HCT116 (cell line): ENCODE measurements around the gene DEPDC1B. TPM values are rescaled to one million over a fixed set of nuclear protein-coding genes. Genes with fewer than 3 reads are reported as not detected.

Experiments used
- ATAC-seq: fragments of 200-7000 bp; cut with Tn5 transposase; 2 replicates; pipeline ENCODE4 v1.9.1; 2020; ENCODE audit warnings: mild to moderate bottlenecking, moderate library complexity
- BruUV-seq: library from RNA; stranded (reverse); fragments of 400-500 nt; replicated peaks from 2 replicates; lab custom pipeline; 2021; lab: Mats Ljungman, UMichigan
- CTCF ChIA-PET: fragments of 300-600 bp; sonication (Branson Sonifier 250); formaldehyde crosslinking; loops from one replicate; lab custom pipeline; 2021; ENCODE audit warnings: antibody characterized with exemption; lab: Charles Lee
- POLR2A ChIA-PET: fragments of 300-600, 350-600 bp; sonication (Branson Sonifier 250); formaldehyde crosslinking; loops from one replicate; lab custom pipeline; 2021; ENCODE audit warnings: antibody characterized with exemption; lab: Charles Lee
- RAD21 ChIA-PET, 2 experiments: fragments of 300-600 bp; sonication (Branson Sonifier 250); formaldehyde crosslinking; loops; one replicate each; lab custom pipeline; 2023; ENCODE audit warnings: low total read pairs in 2 of 2; ENCODE audit not compliant: uncharacterized antibody in 2 of 2, unreplicated experiment in 2 of 2, low non-redundant PET in 1 of 2; lab: Charles Lee
- DNase-seq: peaks from one replicate; pipeline ENCODE4 v3.0.0-alpha.2; 2010; ENCODE audit warnings: low read depth, low spot score
- H2AFZ ChIP-seq: fragments of 200-600 bp; shearing (Covaris generic), sonication (generic); 2 replicates; pipeline ENCODE4 v1.6.1; 2017; ENCODE audit warnings: low read depth, mixed run types, mixed read lengths, antibody characterized with exemption, low read length; ENCODE audit not compliant: poor library complexity, severe bottlenecking
- H3K27ac ChIP-seq: 2 replicates; pipeline ENCODE4 v1.5.1; 2012; ENCODE audit warnings: low read depth, low read length
- H3K27me3 ChIP-seq: fragments of 200-600 bp; sonication (generic); 2 replicates; pipeline ENCODE4 v1.6.1; 2016; ENCODE audit warnings: mixed run types, low read length, mixed read lengths; ENCODE audit not compliant: insufficient read depth
- H3K36me3 ChIP-seq, 2 experiments: fragments of 200-500 bp in 1 of 2; fragments of 200-600 bp in 1 of 2; sonication (Bioruptor generic) in 1 of 2; sonication (generic) in 1 of 2; 2 replicates each; pipeline versions ENCODE4 v1.5.1 to v1.6.1; 2014 to 2016; ENCODE audit warnings: low read length in 2 of 2, inconsistent platforms in 1 of 2, mixed read lengths in 1 of 2, mixed run types in 1 of 2; ENCODE audit not compliant: insufficient read depth in 2 of 2, control insufficient read depth in 1 of 2
- H3K4me1 ChIP-seq, 2 experiments: fragments of 200-600 bp in 1 of 2; sonication (generic) in 1 of 2; 2 replicates each; pipeline versions ENCODE4 v1.5.1 to v1.6.1; 2012 to 2017; ENCODE audit warnings: low read length in 2 of 2, inconsistent platforms in 1 of 2, mild to moderate bottlenecking in 1 of 2, mixed read lengths in 1 of 2, mixed run types in 1 of 2, moderate library complexity in 1 of 2; ENCODE audit not compliant: insufficient read depth in 2 of 2, control insufficient read depth in 1 of 2
- H3K4me2 ChIP-seq: fragments of 200-600 bp; sonication (generic); 2 replicates; pipeline ENCODE4 v1.6.1; 2017; ENCODE audit warnings: mixed run types, low read length, mixed read lengths
- H3K4me3 ChIP-seq, 2 experiments: fragments of 200-600 bp in 1 of 2; sonication (generic) in 1 of 2; replicated peaks in 1 of 2; 2 replicates each; pipeline ENCODE4 v1.5.1; 2011 to 2016; ENCODE audit warnings: low read length in 2 of 2, control low read depth in 1 of 2, low read depth in 1 of 2, mild to moderate bottlenecking in 1 of 2, mixed read lengths in 1 of 2, mixed run types in 1 of 2
- H3K79me2 ChIP-seq: fragments of 200-600 bp; sonication (generic); 2 replicates; pipeline ENCODE4 v1.6.1; 2017; ENCODE audit warnings: mild to moderate bottlenecking, mixed run types, low read length, moderate library complexity, mixed read lengths; ENCODE audit not compliant: insufficient read depth
- H3K9ac ChIP-seq: fragments of 200-600 bp; sonication (generic); 2 replicates; pipeline ENCODE4 v1.6.1; 2016; ENCODE audit warnings: low read length, mixed read lengths
- H3K9me2 ChIP-seq: fragments of 200-600 bp; sonication (generic), shearing (Covaris generic); 2 replicates; pipeline ENCODE4 v1.6.1; 2017; ENCODE audit warnings: mixed run types, mild to moderate bottlenecking, moderate library complexity; ENCODE audit not compliant: insufficient read depth
- H3K9me3 ChIP-seq, 2 experiments: fragments of 200-500 bp in 1 of 2; fragments of 200-600 bp in 1 of 2; sonication (Bioruptor generic) in 1 of 2; sonication (generic) in 1 of 2; 2 replicates each; pipeline ENCODE4 v1.6.1; 2014 to 2017; ENCODE audit warnings: low read length in 2 of 2, mixed read lengths in 2 of 2, inconsistent platforms in 1 of 2, low read depth in 1 of 2, mild to moderate bottlenecking in 1 of 2, mixed run types in 1 of 2, moderate library complexity in 1 of 2; ENCODE audit not compliant: control insufficient read depth in 1 of 2, insufficient read depth in 1 of 2
- H4K20me1 ChIP-seq: fragments of 200-600 bp; sonication (generic), shearing (Covaris generic); 2 replicates; pipeline ENCODE4 v1.6.1; 2017; ENCODE audit warnings: mixed run types, mild to moderate bottlenecking, moderate library complexity; ENCODE audit not compliant: insufficient read depth
- CEBPB ChIP-seq: IDR thresholded peaks from 2 replicates; pipeline ENCODE4 v1.6.1; 2012; ENCODE audit warnings: low read depth
- CTCF ChIP-seq, 3 experiments: fragments of 200-600 bp in 1 of 3; sonication (generic) in 1 of 3; IDR thresholded peaks in 2 of 3; conservative IDR thresholded peaks in 1 of 3; 2 replicates each; pipeline ENCODE4 v1.5.1; 2012 to 2017; ENCODE audit warnings: low read depth in 2 of 3, low read length in 2 of 3, antibody characterized with exemption in 1 of 3, borderline replicate concordance in 1 of 3, control low read depth in 1 of 3, mild to moderate bottlenecking in 1 of 3, mixed read lengths in 1 of 3, mixed run types in 1 of 3, moderate library complexity in 1 of 3; ENCODE audit not compliant: insufficient read depth in 1 of 3
- FOSL1 ChIP-seq: IDR thresholded peaks from 2 replicates; pipeline ENCODE4 v1.6.1; 2012; ENCODE audit warnings: low read depth
- RAD21 ChIP-seq: IDR thresholded peaks from 2 replicates; pipeline ENCODE4 v1.6.1; 2012; ENCODE audit warnings: low read depth, mild to moderate bottlenecking
- SRF ChIP-seq: IDR thresholded peaks from 2 replicates; pipeline ENCODE4 v1.6.1; 2012; ENCODE audit warnings: low read depth
- YY1 ChIP-seq: IDR thresholded peaks from 2 replicates; pipeline ENCODE4 v1.6.1; 2011; ENCODE audit warnings: low read length, low read depth, moderate library complexity, mild to moderate bottlenecking; ENCODE audit not compliant: insufficient replicate concordance; ENCODE audit errors: extremely low read depth
- intact Hi-C: fragments of 100-400 bp; cut with micrococcal nuclease; formaldehyde crosslinking; loops from 2 replicates; pipeline ENCODE4 v1.10.0; 2022
- total RNA-seq: library from RNA; stranded (reverse); gene quantifications from one replicate; pipeline ENCODE4 v1.2.1, GENCODE V29; 2021; ENCODE audit not compliant: unreplicated experiment
- TF ChIP-seq, protein P1 (sequence below): IDR thresholded peaks from 2 replicates; pipeline ENCODE4 v1.6.1; 2012

Gene DEPDC1B
- total RNA-seq, 1 experiment from 2014 or later: 39.7 TPM

GRCh38 chr5:60651872-60652620, 47.9 kb downstream of the DEPDC1B start:
- ATAC-seq: peak; percentile 58
- H2AFZ ChIP-seq: no peak overlapping the region

GRCh38 chr5:60649288-60649917, 50.6 kb downstream of the DEPDC1B start:
- ChIA-PET RAD21 (no interaction called here), CTCF (interaction anchor here (0.7 to 1.4 kb wide), 9 partner anchors 10 to 839 kb away, joined by 3 to 11 read pairs (median 3); no protein-coding TSS in a partner anchor), POLR2A (no interaction called here)
- no TSS peak for BruUV-seq
- intact Hi-C loops: loop anchor here (1.0 kb wide), 2 partner anchors 354 to 836 kb away; no protein-coding TSS in a partner anchor
- Histone ChIP-seq H3K9me2 (no peaks in the 10 kb centered on the region), H3K4me2 (no peak overlapping the region), H3K27me3 (no peaks in the 10 kb centered on the region), H3K4me3 (no peak overlapping the region), H2AFZ (no peak overlapping the region), H4K20me1 (no peaks in the 10 kb centered on the region), H3K79me2 (peaks cover 29% of the 10 kb centered on the region), H3K4me1 (peaks cover 0 to 9% of the 10 kb centered on the region in 2 experiments; a peak in 2 of 4 replicates), H3K9me3 (no peaks in the 10 kb centered on the region), H3K9ac (no peak overlapping the region), H3K36me3 (peaks cover 0 to 1% of the 10 kb centered on the region in 2 experiments; a peak in 1 of 4 replicates), H3K27ac (no peak overlapping the region)
- peak; percentile 33 for DNase-seq
- TF ChIP-seq RAD21 (peak; percentile 55), YY1 (no peak), CTCF (IDR thresholded peaks at IDR 0.05 in 2 of 3, conservative IDR thresholded peaks at IDR 0.05 in 1 of 3; ENCODE audit: borderline replicate concordance in 1 of 3, insufficient read depth in 1 of 3, low read depth in 2 of 3, low read length in 2 of 3) (peak; percentile 61 to 73 (median 69); a peak in 5 of 6 replicates)
- ATAC-seq: peak; percentile 71

More at GRCh38 chr5:60651872-60652620, 47.9 kb downstream of the DEPDC1B start:
- ChIA-PET POLR2A (no interaction called here), CTCF (no interaction called here), RAD21 (no interaction called here)
- Histone ChIP-seq H3K4me1 (peaks cover 0 to 9% of the 10 kb centered on the region in 2 experiments; a peak in 2 of 4 replicates), H3K4me2 (0 out of 2 replicates have a peak overlapping the region, but pooled peaks have one; percentile 4), H3K27me3 (no peaks in the 10 kb centered on the region), H3K9me3 (no peaks in the 10 kb centered on the region), H3K36me3 (no peaks in the 10 kb centered on the region), H3K79me2 (peaks cover 28% of the 10 kb centered on the region), H4K20me1 (no peaks in the 10 kb centered on the region), H3K9me2 (no peaks in the 10 kb centered on the region), H3K9ac (no peak overlapping the region), H3K4me3 (no peak overlapping the region), H3K27ac (no peak overlapping the region)
- no peak for DNase-seq
- BruUV-seq: no TSS peak
- TF ChIP-seq SRF (no peak), FOSL1 (peak; percentile 32; the same call in 1 of the 2 replicates), CEBPB (peak; percentile 42; the same call in 1 of the 2 replicates)
- TF ChIP-seq, protein P1, sequence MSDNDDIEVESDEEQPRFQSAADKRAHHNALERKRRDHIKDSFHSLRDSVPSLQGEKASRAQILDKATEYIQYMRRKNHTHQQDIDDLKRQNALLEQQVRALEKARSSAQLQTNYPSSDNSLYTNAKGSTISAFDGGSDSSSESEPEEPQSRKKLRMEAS: no peak
- intact Hi-C loops: no loop called here
